SK-N-SH treated with all-trans-retinoic acid at 6 μM for 48 hours (cell line): ENCODE measurements around the gene VCPKMT.

Source experiments
- ATAC-seq: fragments of 200-7000 bp; cut with Tn5 transposase; 3 replicates; pipeline ENCODE4 v1.9.1; 2020; ENCODE audit warnings: mild to moderate bottlenecking, moderate library complexity
- BACH2 ChIP-seq: fragments of 250-450 bp; sonication (Bioruptor Pico); IDR thresholded peaks from 2 replicates; pipeline ENCODE4 v1.9.0; 2021; ENCODE audit warnings: mild to moderate bottlenecking, borderline replicate concordance
- CREB5 ChIP-seq: fragments of 250-450 bp; sonication (Bioruptor Pico); IDR thresholded peaks from 2 replicates; pipeline ENCODE4 v1.5.1; 2020; ENCODE audit warnings: low read depth, mild to moderate bottlenecking, moderate library complexity
- CSDC2 ChIP-seq: fragments of 250-450 bp; sonication (Bioruptor Pico); IDR thresholded peaks from 2 replicates; pipeline ENCODE4 v1.5.0; 2020; ENCODE audit warnings: mild to moderate bottlenecking, moderate library complexity
- CSRNP3 ChIP-seq: fragments of 250-450 bp; sonication (Bioruptor Pico); IDR thresholded peaks from 2 replicates; pipeline ENCODE4 v1.5.1; 2021; ENCODE audit warnings: mild to moderate bottlenecking, moderate library complexity
- ESRRG ChIP-seq: fragments of 250-450 bp; sonication (Bioruptor Pico); IDR thresholded peaks from 2 replicates; pipeline ENCODE4 v1.6.1; 2021; ENCODE audit warnings: mild to moderate bottlenecking
- GLIS3 ChIP-seq: fragments of 250-450 bp; sonication (Bioruptor Pico); IDR thresholded peaks from 2 replicates; pipeline ENCODE4 v1.5.0; 2020; ENCODE audit warnings: mild to moderate bottlenecking, moderate library complexity
- OSR1 ChIP-seq: fragments of 250-450 bp; sonication (Bioruptor Pico); IDR thresholded peaks from 2 replicates; pipeline ENCODE4 v1.8.0; 2022; ENCODE audit warnings: moderate library complexity, mild to moderate bottlenecking, inconsistent platforms
- PATZ1 ChIP-seq: fragments of 250-450 bp; sonication (Bioruptor Pico); IDR thresholded peaks from 2 replicates; pipeline ENCODE4 v1.8.0; 2020; ENCODE audit warnings: mild to moderate bottlenecking, moderate library complexity, borderline replicate concordance
- POU6F1 ChIP-seq: fragments of 250-450 bp; sonication (Bioruptor Pico); IDR thresholded peaks from 2 replicates; pipeline ENCODE4 v1.8.0; 2021; ENCODE audit warnings: low read depth, mild to moderate bottlenecking, moderate library complexity, borderline replicate concordance
- PPARA ChIP-seq: fragments of 250-450 bp; sonication (Bioruptor Pico); IDR thresholded peaks from 2 replicates; pipeline ENCODE4 v1.5.0; 2020; ENCODE audit warnings: mild to moderate bottlenecking, borderline replicate concordance
- RARB ChIP-seq: fragments of 250-450 bp; sonication (Bioruptor Pico); IDR thresholded peaks from 2 replicates; pipeline ENCODE4 v1.8.0; 2021; ENCODE audit warnings: mild to moderate bottlenecking, moderate library complexity
- SNAI2 ChIP-seq: fragments of 250-450 bp; sonication (Bioruptor Pico); IDR thresholded peaks from 2 replicates; pipeline ENCODE4 v1.5.0; 2020; ENCODE audit warnings: mild to moderate bottlenecking, moderate library complexity
- TCF4 ChIP-seq: fragments of 250-450 bp; sonication (Bioruptor Pico); IDR thresholded peaks from 2 replicates; pipeline ENCODE4 v1.8.0; 2021; ENCODE audit warnings: mild to moderate bottlenecking, moderate library complexity, borderline replicate concordance
- TOX ChIP-seq: fragments of 250-450 bp; sonication (Bioruptor Pico); IDR thresholded peaks from 2 replicates; pipeline ENCODE4 v1.8.0; 2021; ENCODE audit warnings: mild to moderate bottlenecking, moderate library complexity, borderline replicate concordance
- TSHZ2 ChIP-seq: fragments of 250-450 bp; sonication (Bioruptor Pico); IDR thresholded peaks from 2 replicates; pipeline ENCODE4 v1.5.0; 2020; ENCODE audit warnings: mild to moderate bottlenecking, moderate library complexity
- ZFP3 ChIP-seq: fragments of 250-450 bp; sonication (Bioruptor Pico); IDR thresholded peaks from 2 replicates; pipeline ENCODE4 v1.5.0; 2020; ENCODE audit warnings: mild to moderate bottlenecking, moderate library complexity
- ZFP30 ChIP-seq: fragments of 450-650 bp; formaldehyde crosslinking; IDR thresholded peaks from 2 replicates; pipeline ENCODE4 v1.5.0; 2022; ENCODE audit warnings: mild to moderate bottlenecking, moderate library complexity
- ZNF565 ChIP-seq: fragments of 450-650 bp; formaldehyde crosslinking; conservative IDR thresholded peaks from 2 replicates; pipeline ENCODE4 v1.5.0; 2020; ENCODE audit warnings: low read depth, mild to moderate bottlenecking, moderate library complexity
- ZNF70 ChIP-seq: fragments of 450-650 bp; formaldehyde crosslinking; IDR thresholded peaks from 2 replicates; pipeline ENCODE4 v1.5.0; 2020; ENCODE audit warnings: mild to moderate bottlenecking, moderate library complexity
- ZNF8 ChIP-seq: fragments of 450-650 bp; formaldehyde crosslinking; IDR thresholded peaks from 2 replicates; pipeline ENCODE4 v1.5.0; 2020; ENCODE audit warnings: mild to moderate bottlenecking, moderate library complexity

VCPKMT gene

GRCh38 chr14:50088731-50089130 lies 27.6 kb downstream of the VCPKMT start:
- TF ChIP-seq ZNF8 (CRISPR knock-in tag) = no peak
- no peak for TF ChIP-seq BACH2
- TF ChIP-seq PATZ1 (CRISPR knock-in tag) = no peak
- TF ChIP-seq ESRRG (CRISPR knock-in tag) = no peak
- TF ChIP-seq TSHZ2 (CRISPR knock-in tag) = no peak
- no peak for TF ChIP-seq ZNF70 (CRISPR knock-in tag)
- TF ChIP-seq RARB (CRISPR knock-in tag) = no peak
- no peak for TF ChIP-seq ZNF565
- no peak for TF ChIP-seq PPARA
- no peak for TF ChIP-seq POU6F1
- TF ChIP-seq CSDC2 (CRISPR knock-in tag) = no peak
- TF ChIP-seq CSRNP3 (CRISPR knock-in tag) = no peak
- no peak for TF ChIP-seq CREB5
- TF ChIP-seq GLIS3 (CRISPR knock-in tag) = no peak
- TF ChIP-seq, all 23 proteins: peak for 0
- ATAC-seq = no peak

- no peak for ATAC-seq
- no peak for TF ChIP-seq TSHZ2 (CRISPR knock-in tag)
- TF ChIP-seq GLIS3 (CRISPR knock-in tag) = no peak
- no peak for TF ChIP-seq TCF4 (CRISPR knock-in tag)
- no peak for TF ChIP-seq ZNF565
- no peak for TF ChIP-seq ZFP3 (CRISPR knock-in tag)
- no peak for TF ChIP-seq ZNF8 (CRISPR knock-in tag)
- no peak for TF ChIP-seq CREB5
- TF ChIP-seq ESRRG (CRISPR knock-in tag) = no peak
- TF ChIP-seq SNAI2 (CRISPR knock-in tag) = no peak
- no peak for TF ChIP-seq TOX (CRISPR knock-in tag)
- TF ChIP-seq OSR1 = no peak
- no peak for TF ChIP-seq ZFP30 (CRISPR knock-in tag)
- no peak for TF ChIP-seq CSRNP3 (CRISPR knock-in tag)
- TF ChIP-seq POU6F1 = no peak
Measured at GRCh38 chr14:50088117-50088515, 28.3 kb downstream of the VCPKMT start.
